ENCODE results near the gene RPAP3.

Gene RPAP3, protein sequence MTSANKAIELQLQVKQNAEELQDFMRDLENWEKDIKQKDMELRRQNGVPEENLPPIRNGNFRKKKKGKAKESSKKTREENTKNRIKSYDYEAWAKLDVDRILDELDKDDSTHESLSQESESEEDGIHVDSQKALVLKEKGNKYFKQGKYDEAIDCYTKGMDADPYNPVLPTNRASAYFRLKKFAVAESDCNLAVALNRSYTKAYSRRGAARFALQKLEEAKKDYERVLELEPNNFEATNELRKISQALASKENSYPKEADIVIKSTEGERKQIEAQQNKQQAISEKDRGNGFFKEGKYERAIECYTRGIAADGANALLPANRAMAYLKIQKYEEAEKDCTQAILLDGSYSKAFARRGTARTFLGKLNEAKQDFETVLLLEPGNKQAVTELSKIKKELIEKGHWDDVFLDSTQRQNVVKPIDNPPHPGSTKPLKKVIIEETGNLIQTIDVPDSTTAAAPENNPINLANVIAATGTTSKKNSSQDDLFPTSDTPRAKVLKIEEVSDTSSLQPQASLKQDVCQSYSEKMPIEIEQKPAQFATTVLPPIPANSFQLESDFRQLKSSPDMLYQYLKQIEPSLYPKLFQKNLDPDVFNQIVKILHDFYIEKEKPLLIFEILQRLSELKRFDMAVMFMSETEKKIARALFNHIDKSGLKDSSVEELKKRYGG

DNA sequence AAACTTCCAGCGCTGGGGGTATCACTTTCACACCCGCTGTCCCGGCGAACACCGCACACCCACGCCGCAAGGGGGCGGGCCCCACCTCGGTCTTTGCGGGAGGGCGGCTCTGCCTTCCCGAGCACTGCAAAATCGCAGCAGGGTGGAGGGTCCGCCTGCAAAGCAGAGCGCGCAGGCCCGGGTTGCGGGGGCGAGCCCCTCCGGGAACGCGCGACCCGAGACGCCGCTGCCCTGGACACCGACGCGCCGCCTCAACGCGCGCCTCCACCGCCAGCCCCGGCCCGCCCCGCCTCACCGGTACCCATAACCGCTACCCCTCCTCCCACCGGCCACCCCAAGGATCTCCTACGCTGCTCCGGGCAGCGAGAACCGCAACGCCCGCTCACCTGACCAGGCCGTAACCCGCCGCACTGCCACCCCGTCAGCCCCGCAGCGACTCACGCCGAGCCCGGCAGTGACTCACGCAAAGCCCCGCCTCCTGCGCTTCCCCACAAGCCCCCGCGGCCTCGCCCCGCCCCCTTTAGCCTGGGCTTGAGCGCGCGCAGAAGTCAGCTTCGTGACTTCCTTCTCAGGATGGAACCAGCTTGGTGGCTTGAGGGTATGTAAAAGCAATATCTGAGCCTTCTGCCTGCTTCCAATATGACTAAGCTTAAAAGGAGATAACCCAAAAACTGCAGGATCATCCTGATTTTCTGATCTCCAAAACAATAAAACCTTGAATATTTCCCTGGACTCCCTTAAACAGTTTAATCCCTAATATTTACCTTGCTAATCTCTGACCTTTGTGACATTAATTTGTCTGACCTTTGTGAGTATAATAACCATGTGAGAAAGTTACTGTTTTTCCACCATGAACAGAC is at the start of gene RPAP3:
RPAP3 (minus strand) TSS at position 465 of the 860 bp plus-strand sequence. CDS start 3,190 bp downstream, outside the sequence.
- no peaks in the 10 kb centered on the region for H3K27me3 ChIP-seq (replicated peaks; ENCODE audit: control insufficient read depth, insufficient read depth, low read length)
- DNase-seq (ENCODE audit: extremely low read depth, insufficient read length): peak; percentile 94
- TF ChIP-seq, protein P1, sequence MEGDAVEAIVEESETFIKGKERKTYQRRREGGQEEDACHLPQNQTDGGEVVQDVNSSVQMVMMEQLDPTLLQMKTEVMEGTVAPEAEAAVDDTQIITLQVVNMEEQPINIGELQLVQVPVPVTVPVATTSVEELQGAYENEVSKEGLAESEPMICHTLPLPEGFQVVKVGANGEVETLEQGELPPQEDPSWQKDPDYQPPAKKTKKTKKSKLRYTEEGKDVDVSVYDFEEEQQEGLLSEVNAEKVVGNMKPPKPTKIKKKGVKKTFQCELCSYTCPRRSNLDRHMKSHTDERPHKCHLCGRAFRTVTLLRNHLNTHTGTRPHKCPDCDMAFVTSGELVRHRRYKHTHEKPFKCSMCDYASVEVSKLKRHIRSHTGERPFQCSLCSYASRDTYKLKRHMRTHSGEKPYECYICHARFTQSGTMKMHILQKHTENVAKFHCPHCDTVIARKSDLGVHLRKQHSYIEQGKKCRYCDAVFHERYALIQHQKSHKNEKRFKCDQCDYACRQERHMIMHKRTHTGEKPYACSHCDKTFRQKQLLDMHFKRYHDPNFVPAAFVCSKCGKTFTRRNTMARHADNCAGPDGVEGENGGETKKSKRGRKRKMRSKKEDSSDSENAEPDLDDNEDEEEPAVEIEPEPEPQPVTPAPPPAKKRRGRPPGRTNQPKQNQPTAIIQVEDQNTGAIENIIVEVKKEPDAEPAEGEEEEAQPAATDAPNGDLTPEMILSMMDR (IDR thresholded peaks at IDR 0.05; ENCODE audit: insufficient read depth, low read length, poor library complexity, severe bottlenecking): peak; percentile 67

DNA sequence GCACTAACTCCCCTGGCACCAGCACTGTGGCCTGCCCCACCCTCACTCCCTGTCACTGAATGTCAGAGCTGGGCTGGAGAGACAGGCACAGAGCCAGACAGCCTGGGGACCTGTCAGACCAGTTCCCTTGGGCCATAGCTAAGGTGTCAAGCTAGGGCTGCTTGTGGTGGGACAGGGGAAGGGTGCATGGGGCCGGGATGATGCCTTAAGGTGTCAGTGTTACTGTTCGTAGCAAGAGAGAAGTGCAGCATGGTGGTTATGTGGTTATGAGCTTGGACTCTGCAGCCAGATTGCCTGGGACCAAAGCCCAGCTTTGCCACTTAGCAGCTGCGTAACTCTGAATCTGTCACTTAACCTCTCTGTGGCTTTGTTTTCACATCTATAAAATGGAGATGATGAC is 49.1 kb upstream of the RPAP3 start:
- H3K4me3 ChIP-seq (replicated peaks; ENCODE audit: low read depth, low read length): peak overlapping the region; percentile 52; the same call in 1 of the 2 replicates
- TF ChIP-seq, protein P1 (IDR thresholded peaks at IDR 0.05; ENCODE audit: insufficient read depth, low read length, poor library complexity, severe bottlenecking): no peak
- no peaks in the 10 kb centered on the region for H3K36me3 ChIP-seq (ENCODE audit: control insufficient read depth, insufficient read depth, low read length)
- H3K27me3 ChIP-seq (replicated peaks; ENCODE audit: control insufficient read depth, insufficient read depth, low read length): no peaks in the 10 kb centered on the region
- no peak for DNase-seq (ENCODE audit: extremely low read depth, insufficient read length)

More for the DNA sequence above, at the start of gene RPAP3:
- no peaks in the 10 kb centered on the region for H3K36me3 ChIP-seq (ENCODE audit: control insufficient read depth, insufficient read depth, low read length)
- peak within 1 kb of the TSS; percentile 93 for H3K4me3 ChIP-seq (replicated peaks; ENCODE audit: low read depth, low read length)

DNA sequence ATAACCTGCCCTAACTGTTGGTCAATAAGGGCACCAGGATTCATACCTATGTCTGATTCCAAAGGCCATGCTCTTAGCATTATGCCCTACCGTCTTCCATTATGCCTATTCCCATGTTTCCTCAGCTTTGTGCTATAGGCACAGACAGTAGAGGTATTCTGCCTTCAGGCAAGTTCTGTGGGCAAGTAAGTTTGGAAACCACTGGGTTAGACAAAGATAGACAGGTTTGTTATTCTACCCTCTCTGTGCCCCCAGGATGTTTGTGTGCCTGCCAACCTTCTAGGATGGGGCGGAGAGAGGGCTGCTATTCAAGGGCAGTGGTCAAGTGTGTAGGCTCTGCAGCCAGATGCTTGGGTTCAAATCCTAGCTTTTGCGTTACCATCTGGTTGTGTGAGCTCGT is 48.3 kb upstream of the RPAP3 start:
- TF ChIP-seq, protein P1 (IDR thresholded peaks at IDR 0.05; ENCODE audit: insufficient read depth, low read length, poor library complexity, severe bottlenecking): no peak
- no peak overlapping the region for H3K4me3 ChIP-seq (replicated peaks; ENCODE audit: low read depth, low read length)
- H3K27me3 ChIP-seq (replicated peaks; ENCODE audit: control insufficient read depth, insufficient read depth, low read length): no peaks in the 10 kb centered on the region
- no peaks in the 10 kb centered on the region for H3K36me3 ChIP-seq (ENCODE audit: control insufficient read depth, insufficient read depth, low read length)
- DNase-seq (ENCODE audit: extremely low read depth, insufficient read length): no peak

DNA sequence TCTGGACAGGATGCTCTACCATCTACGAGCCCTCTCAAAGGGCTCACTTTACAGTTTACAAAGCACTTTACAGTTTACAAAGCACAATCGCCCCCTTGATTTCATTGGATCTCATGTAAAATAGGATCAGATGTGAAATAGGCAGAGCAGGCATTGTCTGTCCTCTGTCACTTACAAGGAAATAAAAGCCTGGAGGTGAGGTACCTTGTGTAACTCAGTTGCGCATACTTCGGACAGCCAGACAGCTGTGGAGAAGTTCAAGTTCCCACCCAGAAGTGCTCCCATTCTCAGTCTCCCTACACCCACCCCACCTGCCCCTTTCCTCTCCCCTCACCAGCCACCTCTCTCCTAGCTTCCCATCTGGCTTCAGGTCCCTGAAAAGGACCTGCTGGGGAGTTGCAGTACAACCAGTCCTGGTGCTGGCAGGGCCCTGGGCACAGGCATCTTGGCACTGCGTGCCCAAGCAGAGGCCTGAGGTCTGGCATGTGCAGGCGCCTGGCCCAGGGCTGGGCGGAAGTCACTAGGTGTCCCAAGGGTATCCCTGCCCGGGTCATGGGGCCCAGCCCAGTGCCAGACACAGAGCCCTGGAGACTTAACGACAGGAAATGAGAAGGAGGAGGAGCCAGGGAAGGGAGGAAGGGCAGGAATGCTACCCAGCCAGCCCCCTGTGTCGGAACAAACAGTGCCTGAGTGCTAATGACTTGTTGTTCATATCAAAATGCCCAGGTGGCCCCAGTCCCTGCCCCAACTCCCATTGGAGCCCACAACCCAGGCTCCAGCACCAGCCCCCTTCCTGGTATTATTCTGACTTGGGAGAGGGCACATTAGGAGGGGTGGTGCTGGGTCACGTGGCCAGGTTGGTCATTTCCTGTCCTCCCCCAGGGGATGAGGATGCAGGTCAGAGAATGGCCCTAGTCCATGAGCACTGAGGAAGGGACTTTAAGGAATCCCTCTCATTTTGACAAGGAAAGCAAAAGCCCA is 47.5 kb upstream of the RPAP3 start:
- H3K36me3 ChIP-seq (ENCODE audit: control insufficient read depth, insufficient read depth, low read length): no peaks in the 10 kb centered on the region
- DNase-seq (ENCODE audit: extremely low read depth, insufficient read length): no peak
- TF ChIP-seq, protein P1 (IDR thresholded peaks at IDR 0.05; ENCODE audit: insufficient read depth, low read length, poor library complexity, severe bottlenecking): no peak
- no peak overlapping the region for H3K4me3 ChIP-seq (replicated peaks; ENCODE audit: low read depth, low read length)
- H3K27me3 ChIP-seq (replicated peaks; ENCODE audit: control insufficient read depth, insufficient read depth, low read length): no peaks in the 10 kb centered on the region

DNA sequence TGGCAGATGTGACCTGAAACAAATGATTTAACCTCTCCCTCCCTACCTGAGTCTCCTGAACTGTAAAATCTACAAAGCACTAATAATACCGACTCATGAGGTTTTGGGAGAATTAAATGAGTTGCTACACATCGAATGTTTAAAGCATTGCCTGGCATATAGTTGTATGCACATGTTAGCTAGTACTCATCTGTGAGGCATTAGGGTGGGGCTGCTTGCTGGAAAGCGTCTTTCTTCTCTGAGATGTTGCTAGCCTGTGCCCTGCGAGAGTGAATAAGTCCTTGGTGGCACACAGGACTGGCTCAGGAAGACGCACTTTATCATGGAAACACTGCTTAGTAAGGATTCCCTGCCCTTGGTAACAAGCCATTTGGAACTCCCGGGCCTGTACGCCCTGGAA is 46.7 kb upstream of the RPAP3 start:
- Histone ChIP-seq H3K4me3 (replicated peaks; ENCODE audit: low read depth, low read length) (no peak overlapping the region), H3K27me3 (replicated peaks; ENCODE audit: control insufficient read depth, insufficient read depth, low read length) (no peaks in the 10 kb centered on the region), H3K36me3 (ENCODE audit: control insufficient read depth, insufficient read depth, low read length) (no peaks in the 10 kb centered on the region)
- DNase-seq (ENCODE audit: extremely low read depth, insufficient read length): no peak
- TF ChIP-seq, protein P1 (IDR thresholded peaks at IDR 0.05; ENCODE audit: insufficient read depth, low read length, poor library complexity, severe bottlenecking): no peak

Data from GM06990 (cell line).